Skin of body (tissue), 2 donors: ENCODE results near the gene SRGAP2C. TPM values are rescaled to one million over a fixed set of nuclear protein-coding genes. Genes with fewer than 3 reads are reported as not detected.
"Not testable (repeated sequence)": the region's sequence is repeated elsewhere in the genome, so short reads cannot be mapped to it uniquely, and the experiment has no call there.

ENCODE experiments used
- DNase-seq: peaks from one replicate; lab custom pipeline; 2025; lab: John Stamatoyannopoulos, UW
- total RNA-seq: library from RNA; depleted of rRNA; stranded (reverse); fragments of >200 nt; gene quantifications from one replicate; pipeline ENCODE4 v1.2.3, GENCODE V29; 2014

The SRGAP2C gene
- total RNA-seq, 1 donor from 2014 or later = 13.4 TPM

GRCh38 chr1:121226925-121227324, 42.1 kb downstream of the SRGAP2C start:
- not testable (repeated sequence) for DNase-seq

GRCh38 chr1:121227544-121228330, 43.0 kb downstream of the SRGAP2C start:
- DNase-seq = not testable (repeated sequence)

- DNase-seq = not testable (repeated sequence)
Measured at GRCh38 chr1:121230636-121231035, 45.9 kb downstream of the SRGAP2C start.

GRCh38 chr1:121232445-121233125, 47.8 kb downstream of the SRGAP2C start:
- DNase-seq = not testable (repeated sequence)

GRCh38 chr1:121234090-121234759, 49.5 kb downstream of the SRGAP2C start:
- DNase-seq = not testable (repeated sequence)

GRCh38 chr1:121238384-121238783, 53.6 kb downstream of the SRGAP2C start:
- DNase-seq = not testable (repeated sequence)

- not testable (repeated sequence) for DNase-seq
Measured at GRCh38 chr1:121243913-121244312, 59.1 kb downstream of the SRGAP2C start.

- not testable (repeated sequence) for DNase-seq
Measured at GRCh38 chr1:121246399-121246798, 61.6 kb downstream of the SRGAP2C start.

- not testable (repeated sequence) for DNase-seq
Measured at GRCh38 chr1:121252656-121253055, 67.9 kb downstream of the SRGAP2C start.

GRCh38 chr1:121254618-121255017, 69.8 kb downstream of the SRGAP2C start:
- DNase-seq = not testable (repeated sequence)

GRCh38 chr1:121257632-121258031, 72.9 kb downstream of the SRGAP2C start:
- not testable (repeated sequence) for DNase-seq

- DNase-seq = not testable (repeated sequence)
Measured at GRCh38 chr1:121258134-121258533, 73.4 kb downstream of the SRGAP2C start.

GRCh38 chr1:121260205-121260604, 75.4 kb downstream of the SRGAP2C start:
- not testable (repeated sequence) for DNase-seq

GRCh38 chr1:121262163-121262562, 77.4 kb downstream of the SRGAP2C start:
- not testable (repeated sequence) for DNase-seq

- DNase-seq = not testable (repeated sequence)
Measured at GRCh38 chr1:121263789-121264244, 79.0 kb downstream of the SRGAP2C start.

GRCh38 chr1:121267072-121267471, 82.3 kb downstream of the SRGAP2C start:
- not testable (repeated sequence) for DNase-seq

GRCh38 chr1:121269309-121269708, 84.5 kb downstream of the SRGAP2C start:
- not testable (repeated sequence) for DNase-seq

GRCh38 chr1:121269973-121270372, 85.2 kb downstream of the SRGAP2C start:
- DNase-seq = not testable (repeated sequence)

- DNase-seq = not testable (repeated sequence)
Measured at GRCh38 chr1:121271143-121271715, 86.5 kb downstream of the SRGAP2C start.

- not testable (repeated sequence) for DNase-seq
Measured at GRCh38 chr1:121275435-121275834, 90.7 kb downstream of the SRGAP2C start.

GRCh38 chr1:121278202-121278601, 93.4 kb downstream of the SRGAP2C start:
- not testable (repeated sequence) for DNase-seq
